LNCAP (cell line): ENCODE measurements around the gene LRCOL1.

Experiments
- TF ChIP-seq, protein P1 (sequence below): fragments of 450-650 bp; IDR thresholded peaks from 2 replicates; pipeline ENCODE4 v1.5.1; 2017; ENCODE audit warnings: mild to moderate bottlenecking

Gene LRCOL1

DNA sequence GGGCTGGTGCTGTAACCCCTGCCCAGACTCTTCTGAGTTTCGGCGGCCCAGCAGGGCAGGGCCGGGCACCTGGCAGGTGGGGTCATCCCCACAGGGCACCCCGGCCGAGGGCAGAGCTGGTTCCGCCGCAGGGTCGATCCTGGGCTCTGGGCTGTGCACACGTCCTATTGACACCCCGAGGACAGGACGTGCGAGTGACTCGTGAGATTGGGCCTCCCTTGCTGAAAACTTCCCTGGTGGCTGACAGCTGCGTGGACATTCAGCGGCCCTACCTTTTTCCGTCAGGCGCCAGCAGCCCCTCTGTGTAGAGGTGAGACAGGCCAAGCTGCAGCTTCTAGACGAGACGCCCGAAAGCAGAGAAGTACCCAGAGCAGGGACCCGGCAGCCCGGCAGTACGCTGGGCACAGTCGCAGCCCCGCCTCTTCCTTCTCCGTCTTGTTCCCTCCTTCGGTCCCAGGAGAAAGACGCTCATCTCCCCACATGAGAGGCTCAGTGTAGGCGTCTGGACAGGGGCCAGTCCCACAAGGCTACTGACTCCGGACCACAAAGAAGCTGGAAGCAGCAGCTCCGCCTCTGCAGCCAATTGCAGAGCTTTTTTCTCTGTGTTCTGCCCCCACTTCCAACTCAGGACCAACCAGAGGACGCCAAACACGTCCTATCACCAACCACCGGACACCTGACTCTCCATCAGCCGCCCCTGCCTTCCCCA lies at the start of gene LRCOL1:
Gene LRCOL1 (minus strand): TSS at position 532 of the 709 bp plus-strand sequence. CDS start 4,331 bp downstream, outside the sequence.
- TF ChIP-seq, protein P1, sequence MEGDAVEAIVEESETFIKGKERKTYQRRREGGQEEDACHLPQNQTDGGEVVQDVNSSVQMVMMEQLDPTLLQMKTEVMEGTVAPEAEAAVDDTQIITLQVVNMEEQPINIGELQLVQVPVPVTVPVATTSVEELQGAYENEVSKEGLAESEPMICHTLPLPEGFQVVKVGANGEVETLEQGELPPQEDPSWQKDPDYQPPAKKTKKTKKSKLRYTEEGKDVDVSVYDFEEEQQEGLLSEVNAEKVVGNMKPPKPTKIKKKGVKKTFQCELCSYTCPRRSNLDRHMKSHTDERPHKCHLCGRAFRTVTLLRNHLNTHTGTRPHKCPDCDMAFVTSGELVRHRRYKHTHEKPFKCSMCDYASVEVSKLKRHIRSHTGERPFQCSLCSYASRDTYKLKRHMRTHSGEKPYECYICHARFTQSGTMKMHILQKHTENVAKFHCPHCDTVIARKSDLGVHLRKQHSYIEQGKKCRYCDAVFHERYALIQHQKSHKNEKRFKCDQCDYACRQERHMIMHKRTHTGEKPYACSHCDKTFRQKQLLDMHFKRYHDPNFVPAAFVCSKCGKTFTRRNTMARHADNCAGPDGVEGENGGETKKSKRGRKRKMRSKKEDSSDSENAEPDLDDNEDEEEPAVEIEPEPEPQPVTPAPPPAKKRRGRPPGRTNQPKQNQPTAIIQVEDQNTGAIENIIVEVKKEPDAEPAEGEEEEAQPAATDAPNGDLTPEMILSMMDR = no peak

DNA sequence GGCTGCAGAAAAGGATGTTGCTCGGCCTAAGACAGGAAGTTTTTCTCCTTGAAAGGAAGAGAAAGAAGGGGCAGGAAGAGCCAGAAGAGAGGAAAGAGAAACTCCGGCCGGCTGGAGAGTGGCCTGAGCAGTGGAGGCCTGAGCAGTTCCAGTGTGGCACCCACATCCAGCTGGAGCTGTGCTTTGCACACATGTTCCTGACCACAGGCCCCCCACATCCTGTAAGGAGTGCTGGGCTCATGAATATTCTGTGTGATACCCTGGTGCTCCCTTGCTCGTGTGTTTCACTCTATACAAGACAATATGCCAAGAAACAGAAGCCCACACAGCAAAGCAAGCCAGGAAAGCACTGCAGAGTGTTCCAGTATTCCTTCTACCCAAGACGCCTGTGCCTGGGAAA lies 49.7 kb upstream of the LRCOL1 start:
- TF ChIP-seq, protein P1 = no peak

DNA sequence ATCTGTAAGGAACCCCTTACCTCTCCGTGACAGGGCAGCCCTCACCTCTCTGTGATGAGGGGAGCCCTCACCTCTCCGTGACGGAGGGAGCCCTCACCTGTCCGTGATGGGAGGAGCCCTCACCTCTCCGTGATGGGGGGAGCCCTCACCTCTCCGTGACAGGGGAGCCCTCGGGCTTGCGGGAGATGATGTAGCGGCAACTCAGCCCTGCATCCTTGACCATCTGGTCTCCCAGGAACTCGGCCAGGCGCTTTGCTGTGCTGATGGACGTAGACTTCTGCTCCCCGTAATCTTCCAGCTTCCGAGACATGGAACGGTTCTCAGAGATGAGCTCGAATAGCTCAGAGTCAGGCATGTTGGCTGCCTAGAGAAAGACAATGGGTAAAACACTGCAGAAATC lies 48.8 kb upstream of the LRCOL1 start:
- TF ChIP-seq, protein P1 = no peak

DNA sequence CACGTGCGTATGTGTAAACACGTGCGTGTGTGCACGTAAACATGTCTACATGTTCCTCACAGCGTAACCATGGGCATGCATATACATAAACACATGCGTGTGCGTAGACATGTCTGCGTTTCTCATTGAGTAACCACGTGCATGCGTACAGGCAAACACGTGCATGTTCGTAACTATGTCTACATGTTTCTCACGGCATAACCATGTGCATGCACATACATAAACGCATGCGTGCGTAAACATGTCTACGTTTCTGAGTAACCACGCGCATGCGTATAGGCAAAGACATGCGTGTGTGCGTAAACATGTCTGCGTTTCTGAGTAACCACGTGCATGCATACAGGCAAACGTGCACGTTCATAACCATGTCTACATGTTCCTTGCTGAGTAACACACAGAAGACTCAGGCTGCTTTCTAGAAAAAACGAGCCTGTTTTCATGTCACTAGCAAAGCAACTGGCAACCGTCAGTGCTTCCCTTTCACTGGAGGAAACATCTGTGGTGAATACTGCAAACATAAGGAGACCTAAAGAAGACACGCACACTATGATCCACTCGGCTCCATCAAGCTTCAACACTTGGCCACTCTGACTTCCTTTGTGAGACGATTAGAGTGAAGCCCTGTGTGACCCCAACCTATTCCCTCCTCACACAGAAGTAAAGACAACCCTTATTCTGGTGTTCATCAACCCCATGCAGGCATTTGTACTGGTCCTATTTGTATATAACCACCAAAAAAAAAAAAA lies 47.9 kb upstream of the LRCOL1 start:
- TF ChIP-seq, protein P1 = no peak

DNA sequence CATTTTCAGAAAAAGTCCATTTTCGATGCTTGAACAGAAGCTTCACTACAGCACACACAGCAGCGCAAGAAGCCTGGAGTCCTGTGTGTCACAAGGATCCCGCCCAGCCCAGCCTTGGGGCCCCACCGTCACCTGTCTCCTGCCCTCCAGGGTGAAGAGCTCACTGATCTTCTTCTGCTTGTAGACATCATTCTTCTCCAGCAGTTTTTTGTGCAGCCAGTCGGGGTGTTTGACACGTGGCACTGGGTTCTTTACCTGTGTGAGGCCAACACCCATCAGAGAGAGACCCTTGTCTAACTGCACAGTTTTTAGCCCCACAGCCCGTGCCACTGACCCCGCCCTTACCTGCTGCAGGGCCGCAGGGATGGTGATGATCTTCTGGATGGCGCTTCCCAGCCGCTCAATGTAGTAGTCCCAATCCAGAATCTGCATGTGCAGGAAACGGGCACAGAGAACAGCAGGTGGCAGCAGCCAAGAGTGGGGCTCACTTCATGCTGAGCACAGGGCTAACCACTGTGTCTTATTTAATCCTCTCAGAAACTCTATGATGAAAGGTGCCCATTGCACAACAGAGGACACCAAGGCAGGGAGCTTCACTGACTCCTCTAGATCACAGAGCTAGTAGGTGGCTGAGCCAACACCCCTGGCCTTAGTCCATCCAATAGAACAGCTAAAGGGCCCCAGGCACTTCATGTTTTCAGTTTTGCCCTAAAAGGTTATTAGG lies 46.8 kb upstream of the LRCOL1 start:
- TF ChIP-seq, protein P1 = no peak

DNA sequence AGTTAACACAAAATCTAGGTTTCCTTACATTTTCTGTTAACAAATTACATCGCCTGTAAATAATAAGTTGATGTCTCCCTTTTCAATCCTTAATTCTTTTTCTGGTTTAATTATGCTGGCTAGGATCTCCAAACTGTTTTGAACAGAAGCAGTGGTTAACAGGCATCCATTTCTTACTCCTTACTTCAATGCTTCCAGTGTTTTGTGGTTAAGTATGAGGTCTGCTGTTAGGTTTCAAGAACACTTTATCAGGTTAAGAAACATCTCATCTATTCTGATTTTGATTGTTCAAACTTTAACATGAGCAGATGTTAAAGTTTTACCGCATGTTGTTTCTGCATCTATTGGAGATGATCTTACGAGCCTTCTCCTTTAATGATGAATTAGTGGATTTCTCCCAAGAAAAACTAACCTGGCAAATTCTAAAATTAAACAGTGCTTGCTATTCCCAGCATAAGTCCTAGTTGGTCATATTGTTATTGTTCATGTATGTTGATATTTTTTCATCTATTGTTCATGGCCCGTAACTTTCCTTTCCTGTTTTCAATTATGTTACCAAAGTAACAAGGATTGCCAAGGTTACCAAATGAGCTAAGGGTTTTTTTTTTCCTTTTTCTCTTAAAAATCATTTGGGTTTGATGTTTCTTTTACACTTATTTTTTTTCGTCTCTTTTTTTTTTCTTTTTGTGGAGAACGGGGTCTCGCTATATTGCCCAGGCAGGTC lies 43.3 kb upstream of the LRCOL1 start:
- TF ChIP-seq, protein P1 = no peak

DNA sequence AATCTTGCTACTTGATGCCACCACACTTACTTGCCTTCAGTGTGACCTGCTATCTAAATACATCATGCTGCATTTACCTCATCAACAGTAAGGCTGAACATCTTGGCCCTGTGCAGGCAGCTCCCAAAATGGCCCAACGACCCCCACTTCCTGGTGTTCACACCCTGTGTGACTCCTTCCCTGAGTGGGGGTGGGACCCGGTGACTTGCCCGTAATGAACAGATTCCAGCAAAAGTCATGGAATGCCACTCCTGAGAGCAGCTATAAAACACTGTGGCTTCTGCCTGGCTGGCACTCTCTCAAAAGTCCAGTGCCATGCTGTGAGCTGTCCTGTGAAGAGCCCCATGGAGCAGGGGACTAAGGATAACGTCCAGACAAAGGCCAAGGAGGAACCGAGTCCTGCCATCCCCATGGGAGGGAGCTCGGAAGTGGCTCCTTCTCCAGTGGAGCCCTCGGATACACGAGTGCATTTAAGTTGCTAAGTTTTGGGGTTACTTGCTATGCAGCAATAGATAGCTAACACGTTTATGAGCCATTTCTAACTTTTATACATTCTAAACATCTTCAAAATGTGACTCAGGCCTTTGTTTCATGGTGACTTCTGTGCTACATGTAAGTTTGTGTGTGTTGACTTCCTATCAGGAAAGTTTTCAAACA lies 41.2 kb upstream of the LRCOL1 start:
- TF ChIP-seq, protein P1 = no peak
